GM21390 (cell line): ENCODE measurements around the gene SULT1C3.
"Not testable (repeated sequence)": the region's sequence is repeated elsewhere in the genome, so short reads cannot be mapped to it uniquely, and the experiment has no call there.

Source experiments
- ATAC-seq: cut with Tn5 transposase; IDR thresholded peaks from one replicate; pipeline ENCODE4 v1.9.1; 2021; ENCODE audit not compliant: unreplicated experiment

Gene SULT1C3

DNA sequence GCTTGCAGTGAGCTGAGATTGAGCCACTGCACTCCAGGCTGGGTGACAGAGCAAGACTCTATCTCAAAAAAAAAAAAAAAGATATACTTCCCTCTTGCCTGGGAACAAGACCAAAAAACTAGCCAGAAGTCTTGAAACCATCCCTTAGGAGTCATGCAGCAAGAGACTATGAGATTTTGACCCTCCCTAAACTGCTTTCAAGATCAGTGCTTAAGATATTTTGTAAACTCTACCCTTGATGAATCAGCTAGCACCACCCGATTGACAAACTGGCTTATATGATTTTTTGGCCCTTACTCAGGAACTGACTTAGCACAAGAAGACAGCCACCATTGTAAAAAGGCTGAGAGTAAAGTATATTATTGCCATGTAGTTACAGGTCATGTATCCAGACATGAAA lies 3.8 kb downstream of the SULT1C3 start:
- no peak for ATAC-seq

DNA sequence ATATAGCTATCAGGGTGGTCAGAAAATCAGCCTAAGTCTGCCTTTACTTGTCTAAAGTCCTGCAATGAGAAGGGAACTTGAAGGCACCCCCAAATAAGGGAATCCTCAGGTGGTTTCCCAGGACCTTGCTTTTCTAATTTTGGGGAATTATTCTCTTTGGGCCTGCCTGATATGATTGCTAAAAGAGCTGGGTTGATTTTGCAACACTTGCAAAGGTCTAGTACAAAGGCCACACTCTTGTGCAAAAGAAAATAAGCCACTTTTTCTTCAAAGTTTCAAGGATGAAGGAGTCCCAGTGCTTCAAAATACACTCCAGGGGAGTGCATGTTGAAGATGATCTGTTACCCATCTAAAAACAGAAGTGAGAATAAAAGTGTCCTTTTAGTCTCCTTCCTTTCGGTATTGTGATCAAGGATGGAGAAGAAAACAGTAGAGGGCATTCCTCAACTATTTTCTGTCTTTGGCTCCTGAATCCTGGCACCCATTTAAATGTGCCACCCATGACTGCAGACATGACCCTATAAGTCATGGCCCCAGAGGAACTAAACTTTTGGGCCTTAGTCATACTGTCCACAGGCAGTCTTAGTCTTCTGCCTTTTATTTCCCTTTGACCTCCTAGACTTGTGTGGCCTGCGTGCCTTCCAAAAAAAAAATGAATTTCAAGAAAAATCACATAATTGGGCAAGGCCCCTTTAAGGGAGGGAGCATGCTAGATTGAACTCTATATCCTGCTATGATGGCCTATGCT lies 5.1 kb downstream of the SULT1C3 start:
- ATAC-seq = no peak

DNA sequence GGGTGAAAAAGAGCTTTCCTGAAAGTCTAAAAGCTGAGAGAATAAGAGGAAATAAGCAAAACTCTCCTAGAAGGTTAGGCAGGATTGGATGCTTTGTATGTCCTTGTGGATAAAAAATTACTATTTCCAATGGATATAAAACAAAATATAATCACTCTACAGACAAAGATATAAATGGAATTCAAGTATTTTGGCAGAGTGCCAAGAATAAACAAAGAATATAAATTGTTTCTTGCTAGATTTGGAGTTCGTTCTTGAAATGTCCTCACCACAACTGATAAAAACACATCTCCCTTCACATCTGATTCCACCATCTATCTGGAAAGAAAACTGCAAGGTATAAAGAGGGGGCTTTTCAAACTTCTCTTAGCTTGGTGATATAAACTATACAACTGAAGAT lies 13.3 kb downstream of the SULT1C3 start:
- no peak for ATAC-seq

- no peak for ATAC-seq
These were observed 18.1 kb downstream of the SULT1C3 start for GRCh38 chr2:108257757-108258331.

GRCh38 chr2:108260773-108261172 lies 21.0 kb downstream of the SULT1C3 start:
- ATAC-seq = no peak

GRCh38 chr2:108262036-108262435 lies 22.3 kb downstream of the SULT1C3 start:
- ATAC-seq = no peak

DNA sequence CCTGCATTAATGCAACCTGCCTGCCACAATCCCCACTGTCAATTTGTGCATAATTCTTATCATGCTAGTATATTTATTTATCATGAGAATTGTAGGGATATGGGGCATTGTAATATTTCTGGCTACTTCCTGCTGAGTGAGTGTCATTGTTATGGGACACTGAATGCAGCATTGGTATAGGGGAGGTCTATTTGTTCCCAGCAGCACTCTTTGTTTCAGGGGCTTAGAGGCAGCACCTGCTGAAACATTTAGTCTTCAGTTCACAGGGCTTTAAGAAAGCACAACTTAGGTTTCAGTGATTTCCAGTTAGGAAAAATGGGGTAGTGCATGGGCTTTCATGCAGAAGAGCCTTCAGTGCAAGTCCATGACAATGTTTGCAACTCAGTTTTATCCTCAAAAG lies 23.6 kb downstream of the SULT1C3 start:
- ATAC-seq = no peak

DNA sequence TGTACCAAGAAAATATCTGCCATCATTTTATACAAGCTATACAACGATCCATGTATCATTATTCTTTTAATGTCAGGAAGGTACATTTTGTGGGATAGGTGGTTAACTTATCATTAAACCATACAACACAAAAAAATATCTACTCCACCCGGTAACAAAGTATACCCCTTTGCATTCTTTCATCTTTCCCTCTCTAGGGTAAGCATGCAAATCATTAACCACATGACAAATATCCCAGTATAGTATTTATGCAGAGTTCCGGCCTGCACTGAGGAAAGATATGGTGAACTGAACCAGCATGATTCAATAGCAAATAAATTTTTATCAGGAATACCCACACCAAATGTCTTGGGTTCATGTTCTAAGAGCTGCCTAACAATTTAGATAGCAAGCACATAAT lies 26.4 kb downstream of the SULT1C3 start:
- no peak for ATAC-seq

- ATAC-seq = no peak
These were observed 27.3 kb downstream of the SULT1C3 start for GRCh38 chr2:108267101-108267500.

GRCh38 chr2:108268001-108268400 lies 28.2 kb downstream of the SULT1C3 start:
- no peak for ATAC-seq

GRCh38 chr2:108270346-108270745 lies 30.6 kb downstream of the SULT1C3 start:
- no peak for ATAC-seq

DNA sequence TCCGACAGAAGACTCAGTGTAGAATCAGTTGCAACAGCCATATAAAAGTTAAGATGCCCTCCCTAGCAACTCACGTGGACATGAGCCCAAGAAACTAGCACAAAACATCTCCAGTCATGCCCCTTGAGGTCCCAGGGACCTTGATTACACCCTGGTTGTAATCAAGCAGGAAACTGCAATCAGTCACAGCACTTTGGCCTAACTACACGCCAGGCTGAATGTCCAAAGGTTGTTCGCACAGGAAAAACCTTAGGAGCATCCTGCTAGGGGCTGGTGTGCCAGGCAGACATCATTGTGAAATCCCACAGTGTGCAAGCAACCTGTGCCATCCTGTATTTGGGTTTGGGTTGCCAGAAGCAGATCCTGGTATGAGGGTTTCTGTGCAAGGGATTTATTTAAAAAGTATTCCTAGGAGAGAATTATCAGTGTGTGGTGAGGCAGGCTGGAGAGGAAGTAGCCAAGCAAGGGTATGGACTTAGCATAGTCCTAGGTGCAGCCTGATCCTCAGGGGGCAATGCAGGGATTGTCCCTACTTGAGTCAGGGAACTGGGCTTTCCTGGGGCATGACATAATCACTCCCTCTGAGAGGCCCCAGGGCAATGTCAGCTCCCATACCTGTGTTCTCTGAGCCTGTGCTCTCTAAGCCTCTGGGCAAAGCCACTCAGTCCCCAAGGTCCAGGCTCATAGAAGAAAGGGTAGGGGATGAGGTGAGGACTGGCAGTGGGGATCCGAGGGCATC lies 31.2 kb downstream of the SULT1C3 start:
- no peak for ATAC-seq

DNA sequence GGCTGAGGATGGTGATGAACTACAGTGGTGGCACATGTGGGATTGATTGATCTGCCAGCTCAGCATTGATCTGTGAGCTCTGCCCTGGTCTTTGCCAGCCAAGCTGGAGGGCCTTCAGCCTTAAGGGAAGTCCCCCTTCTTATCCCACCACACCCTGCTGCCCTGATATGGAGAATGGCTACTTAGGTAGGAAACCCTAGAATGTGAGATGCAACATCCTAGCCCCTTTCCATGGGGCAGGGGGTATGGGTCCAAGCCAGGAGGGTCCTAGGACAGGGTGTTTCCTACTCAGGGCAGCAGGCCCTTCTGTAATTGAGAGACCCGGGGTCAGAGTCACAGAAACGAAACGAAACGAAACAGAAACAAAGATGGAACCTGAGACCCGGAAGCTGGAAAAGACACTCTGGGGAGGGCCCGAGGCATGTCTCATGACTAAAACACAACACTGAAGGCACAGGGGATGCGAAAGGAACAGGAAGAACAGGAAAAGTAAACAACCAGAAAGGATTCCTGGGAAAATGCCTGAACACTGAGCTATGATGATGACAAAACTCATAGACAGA lies 32.0 kb downstream of the SULT1C3 start:
- ATAC-seq = no peak

DNA sequence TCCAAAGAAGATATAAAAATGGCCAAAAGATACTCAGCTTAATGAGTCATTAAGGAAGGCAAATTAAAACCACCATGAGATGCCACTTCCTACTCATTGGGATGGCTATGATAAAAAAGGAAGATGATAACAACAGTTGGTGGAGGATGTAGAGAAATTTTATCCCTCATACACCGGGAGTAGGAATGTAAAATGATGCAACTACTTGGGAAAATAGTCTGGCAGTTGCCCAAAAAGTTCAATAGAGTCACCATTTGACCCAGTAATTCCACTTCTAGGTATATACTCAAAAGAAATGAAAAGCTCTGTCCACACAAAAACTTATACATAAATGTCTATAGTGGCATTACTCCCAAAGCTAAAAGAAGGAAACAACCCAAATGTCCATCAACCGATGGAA lies 38.9 kb downstream of the SULT1C3 start:
- ATAC-seq = no peak

- no peak for ATAC-seq
These were observed 39.7 kb downstream of the SULT1C3 start for GRCh38 chr2:108279468-108279867.

DNA sequence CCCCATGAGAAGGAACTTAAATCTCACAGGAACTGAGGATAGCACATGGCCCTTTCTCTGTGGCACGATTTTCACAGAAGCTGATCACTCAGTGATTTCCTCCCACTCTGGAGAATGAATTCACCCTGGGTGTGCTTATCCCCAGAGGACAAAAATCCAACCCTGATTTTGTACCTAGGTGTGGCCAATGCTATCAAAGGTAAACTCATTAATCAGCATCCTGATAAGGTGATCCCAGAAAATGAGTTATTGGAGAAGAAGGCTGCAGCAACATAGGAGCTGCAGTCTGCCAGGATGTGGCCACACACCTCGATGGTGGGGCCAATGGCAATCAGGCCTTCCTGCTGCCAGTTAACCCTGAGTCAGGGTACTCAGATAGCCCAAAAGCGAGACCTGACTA lies 40.7 kb downstream of the SULT1C3 start:
- no peak for ATAC-seq

GRCh38 chr2:108284566-108284965 lies 44.8 kb downstream of the SULT1C3 start:
- ATAC-seq = not testable (repeated sequence)

DNA sequence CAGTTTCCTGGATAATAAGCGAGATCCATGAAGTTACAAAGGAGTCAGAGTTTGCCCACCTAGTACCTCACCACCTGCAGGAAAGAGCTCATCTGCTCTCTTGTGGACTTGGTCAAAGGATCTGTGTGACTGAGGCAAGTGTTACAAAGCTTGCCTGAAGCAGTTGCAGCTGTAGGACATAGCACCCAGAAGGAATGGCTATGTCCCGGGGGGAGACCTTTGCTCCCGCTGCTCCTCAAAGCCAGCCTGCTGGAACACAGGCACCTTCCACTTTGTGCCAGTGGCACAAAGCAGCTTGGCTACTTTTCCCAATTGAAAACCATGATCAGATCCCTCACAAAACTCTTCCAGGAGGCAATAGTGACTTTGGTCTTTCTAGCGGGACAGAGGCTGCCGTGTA lies 45.8 kb downstream of the SULT1C3 start:
- no peak for ATAC-seq

DNA sequence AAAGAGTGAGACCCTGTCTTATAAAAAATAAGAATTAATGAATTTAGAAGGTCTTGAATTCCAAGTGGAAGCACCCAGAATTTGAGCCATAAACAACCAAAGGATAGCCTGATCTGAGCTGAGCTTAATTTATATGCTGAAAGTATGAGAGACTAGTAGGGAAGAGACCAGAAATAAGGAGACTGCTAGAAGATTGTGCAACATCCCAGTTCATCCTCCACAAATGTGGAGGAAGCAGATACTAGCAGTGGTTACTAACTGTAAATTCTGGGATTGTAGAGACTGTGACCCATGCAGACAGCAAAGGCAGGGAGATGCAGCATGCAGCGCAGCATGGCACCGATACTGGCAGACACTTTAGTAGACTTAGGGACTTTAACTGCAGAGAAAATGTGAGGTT lies 47.4 kb downstream of the SULT1C3 start:
- ATAC-seq = no peak

GRCh38 chr2:108288534-108289106 lies 48.9 kb downstream of the SULT1C3 start, which contains the start of gene SULT1C2:
TSS of gene SULT1C2 (plus strand) at chr2:108288895. CDS start at chr2:108293668, 4,773 bp downstream.
- ATAC-seq = no peak

- ATAC-seq = no peak
These were observed 54.1 kb downstream of the SULT1C3 start for GRCh38 chr2:108293850-108294249.
